PC-9 (cell line): Measurements from ENCODE around the gene SLC8A3.

Source experiments
- EZH2 ChIP-seq: fragments of 200-600 bp; sonication (generic); IDR thresholded peaks from 2 replicates; pipeline ENCODE4 v1.8.0; 2017; ENCODE audit warnings: antibody characterized with exemption, low read depth
- TF ChIP-seq, protein P1 (sequence below): fragments of 200-600 bp; sonication (generic); conservative IDR thresholded peaks from 2 replicates; pipeline ENCODE4 v1.6.1; 2017; ENCODE audit warnings: mixed run types, antibody characterized with exemption, mild to moderate bottlenecking, moderate library complexity

- TF ChIP-seq, protein P1, sequence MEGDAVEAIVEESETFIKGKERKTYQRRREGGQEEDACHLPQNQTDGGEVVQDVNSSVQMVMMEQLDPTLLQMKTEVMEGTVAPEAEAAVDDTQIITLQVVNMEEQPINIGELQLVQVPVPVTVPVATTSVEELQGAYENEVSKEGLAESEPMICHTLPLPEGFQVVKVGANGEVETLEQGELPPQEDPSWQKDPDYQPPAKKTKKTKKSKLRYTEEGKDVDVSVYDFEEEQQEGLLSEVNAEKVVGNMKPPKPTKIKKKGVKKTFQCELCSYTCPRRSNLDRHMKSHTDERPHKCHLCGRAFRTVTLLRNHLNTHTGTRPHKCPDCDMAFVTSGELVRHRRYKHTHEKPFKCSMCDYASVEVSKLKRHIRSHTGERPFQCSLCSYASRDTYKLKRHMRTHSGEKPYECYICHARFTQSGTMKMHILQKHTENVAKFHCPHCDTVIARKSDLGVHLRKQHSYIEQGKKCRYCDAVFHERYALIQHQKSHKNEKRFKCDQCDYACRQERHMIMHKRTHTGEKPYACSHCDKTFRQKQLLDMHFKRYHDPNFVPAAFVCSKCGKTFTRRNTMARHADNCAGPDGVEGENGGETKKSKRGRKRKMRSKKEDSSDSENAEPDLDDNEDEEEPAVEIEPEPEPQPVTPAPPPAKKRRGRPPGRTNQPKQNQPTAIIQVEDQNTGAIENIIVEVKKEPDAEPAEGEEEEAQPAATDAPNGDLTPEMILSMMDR = no peak
- TF ChIP-seq EZH2 = no peak
These were observed 461 bp downstream of the SLC8A3 start for GRCh38 chr14:70188322-70188658.
